Gastrocnemius medialis (tissue), 4 donors: ENCODE results near the gene TMEM174. TPM values are rescaled to one million over a fixed set of nuclear protein-coding genes. Genes with fewer than 3 reads are reported as not detected.

Source experiments
- ATAC-seq, 2 donors: fragments of 150-250 bp; one replicate each; pipeline ENCODE4 v1.9.1; 2016
- DNase-seq, 2 donors: peaks; one replicate each; pipeline ENCODE4 v3.0.0-alpha.2; 2019
- H3K27ac ChIP-seq, 4 donors: fragments of 200-600 bp; sonication (generic); 1 replicate in 1 of 4; 2 replicates in 3 of 4; pipeline ENCODE4 v1.5.1; 2016 to 2018; ENCODE audit warnings: mild to moderate bottlenecking in 2 of 4, moderate library complexity in 1 of 4
- H3K27me3 ChIP-seq, 3 donors: fragments of 200-600 bp; sonication (generic) in 2 of 3; 1 replicate in 1 of 3; 2 replicates in 2 of 3; pipeline versions ENCODE4 v1.5.1 to v1.6.0; 2016 to 2019; ENCODE audit warnings: mild to moderate bottlenecking in 1 of 3, moderate library complexity in 1 of 3
- H3K36me3 ChIP-seq, 2 donors: fragments of 200-600 bp; sonication (generic) in 1 of 2; one replicate each; pipeline ENCODE4 v1.5.1; 2017 to 2018
- H3K4me1 ChIP-seq, 2 donors: fragments of 200-600 bp; sonication (generic) in 1 of 2; one replicate each; pipeline ENCODE4 v1.5.1; 2016 to 2017; ENCODE audit warnings: mild to moderate bottlenecking in 2 of 2
- H3K4me3 ChIP-seq, 4 donors: fragments of 200-600 bp; sonication (generic) in 3 of 4; 1 replicate in 1 of 4; 2 replicates in 3 of 4; pipeline ENCODE4 v1.5.1; 2016 to 2019; ENCODE audit warnings: mild to moderate bottlenecking in 2 of 4
- H3K9me3 ChIP-seq, 3 donors: fragments of 200-600 bp; sonication (generic) in 2 of 3; 1 replicate in 1 of 3; 2 replicates in 2 of 3; pipeline ENCODE4 v1.5.1; 2016 to 2019
- CTCF ChIP-seq, 5 experiments: fragments of 450-650 bp in 3 of 5; fragments of 200-600 bp in 2 of 5; sonication (generic) in 2 of 5; IDR thresholded peaks in 4 of 5; conservative IDR thresholded peaks in 1 of 5; 1 replicate in 4 of 5; 2 replicates in 1 of 5; pipeline ENCODE4 v1.5.1; 2016 to 2019; ENCODE audit warnings: antibody characterized with exemption in 5 of 5, mild to moderate bottlenecking in 3 of 5, moderate library complexity in 3 of 5
- POLR2A ChIP-seq, 2 donors: fragments of 450-650 bp; IDR thresholded peaks; one replicate each; pipeline ENCODE4 v1.6.1; 2017; ENCODE audit warnings: antibody characterized with exemption in 2 of 2, mild to moderate bottlenecking in 2 of 2, moderate library complexity in 2 of 2
- in situ Hi-C, 4 donors: fragments of 200-750 bp; cut with MboI; loops; one replicate each; pipeline versions ENCODE4 v1.15.0 to v1.8.0; 2017; ENCODE audit warnings: low sequenced_read_pairs in 4 of 4
- intact Hi-C: fragments of 100-400 bp; cut with DNase I; formaldehyde crosslinking; loops from one replicate; pipeline ENCODE4 v1.15.1; 2023; ENCODE audit warnings: low total_unique reads
- total RNA-seq, 4 donors: library from RNA; depleted of rRNA; stranded (reverse); fragments of >200 nt; gene quantifications; one replicate each; pipeline versions ENCODE4 v1.1.0 to v1.2.3, GENCODE V29; 2016

The TMEM174 gene
- total RNA-seq, 4 donors from 2014 or later = not detected

GRCh38 chr5:73222173-73222572 is 49.2 kb downstream of the TMEM174 start:
- ATAC-seq (no peak), DNase-seq (no peak)
- H3K4me1 ChIP-seq = no peaks in the 10 kb centered on the region
- no peak overlapping the region for H3K4me3 ChIP-seq
- peaks cover 12 to 45% (median 22%) of the 10 kb centered on the region in 3 donors for H3K27me3 ChIP-seq
- in situ Hi-C loops (loop anchor here in 2 of 4 donors (25.0 kb wide), 2 partner anchors 215 to 285 kb away; partner anchors contain the start of gene FOXD1 (in 2 of the 2)), intact Hi-C loops (no loop called here)
- H3K27ac ChIP-seq = no peak overlapping the region
- H3K9me3 ChIP-seq = no peaks in the 10 kb centered on the region
- TF ChIP-seq CTCF (IDR thresholded peaks at IDR 0.05 in 4 of 5, conservative IDR thresholded peaks at IDR 0.05 in 1 of 5) (no peak), POLR2A (IDR thresholded peaks at IDR 0.05) (no peak)
- H3K36me3 ChIP-seq = no peaks in the 10 kb centered on the region

Other genes starting within 250 kb of the TMEM174 start
- 10 to 100 TPM in 3 of 4 donors, 1 to 10 TPM in 1; 8.3 to 14.8 (median 12.3) TPM for gene FCHO2, start 217.2 kb upstream of the TMEM174 start, total RNA-seq
- gene TMEM171, start 52.6 kb upstream of the TMEM174 start, total RNA-seq = under 1 TPM in 2 of 4 donors, not detected in 2; 0.27 to 0.97 TPM